GM12872 (cell line): ENCODE results near the gene R3HDM2.

Source experiments
- TF ChIP-seq, protein P1 (sequence below): IDR thresholded peaks from 3 replicates; pipeline ENCODE4 v1.5.1; 2011; ENCODE audit warnings: low read depth, mild to moderate bottlenecking, low read length, moderate library complexity; ENCODE audit not compliant: insufficient read depth

The R3HDM2 gene

DNA sequence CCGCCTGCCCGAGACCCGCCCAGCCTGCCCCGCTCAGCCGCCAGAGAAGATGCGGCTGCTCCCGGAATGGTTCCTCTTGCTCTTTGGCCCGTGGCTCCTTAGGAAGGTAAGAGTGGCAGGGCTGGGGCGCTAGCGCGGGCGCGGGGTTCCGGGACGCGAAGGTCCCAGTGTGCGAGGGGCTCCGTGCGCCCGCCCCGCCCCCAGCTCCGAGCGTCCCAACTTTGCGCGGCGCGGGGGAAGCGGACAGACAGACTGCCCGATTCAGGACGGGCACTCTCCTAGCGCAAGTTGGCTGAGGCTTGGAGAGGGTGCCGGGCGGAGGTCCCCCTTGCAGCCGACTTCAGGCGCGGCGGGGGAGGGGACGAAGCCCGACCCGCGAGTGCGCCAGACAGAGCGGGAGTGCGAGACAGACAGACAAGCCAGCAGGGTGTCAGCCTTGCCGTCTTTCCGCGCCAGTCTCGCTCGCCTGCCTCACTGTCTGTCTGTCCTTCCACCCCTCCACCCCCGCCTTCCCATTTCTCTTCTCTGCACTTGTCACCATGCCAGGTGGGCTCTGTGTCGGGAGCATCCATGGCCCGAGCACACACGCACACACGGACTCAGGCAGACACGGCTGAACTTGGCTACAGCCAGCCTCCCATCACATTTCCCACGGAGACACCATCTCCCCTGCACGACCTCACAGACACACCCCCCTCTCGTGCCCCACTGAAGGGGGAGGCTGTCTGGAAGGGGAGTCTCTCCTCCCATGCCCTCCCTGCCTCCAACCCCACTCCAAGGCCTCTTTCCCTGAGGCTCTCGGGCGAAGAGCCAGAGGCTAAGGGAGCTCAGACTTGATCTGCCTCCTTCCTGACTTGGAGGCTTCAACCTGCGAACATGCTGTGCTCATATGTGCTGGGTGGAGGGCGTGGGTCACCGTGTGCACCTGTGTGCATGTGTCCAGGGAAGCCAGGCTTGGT lies 213.6 kb downstream of the R3HDM2 start:
- TF ChIP-seq, protein P1, sequence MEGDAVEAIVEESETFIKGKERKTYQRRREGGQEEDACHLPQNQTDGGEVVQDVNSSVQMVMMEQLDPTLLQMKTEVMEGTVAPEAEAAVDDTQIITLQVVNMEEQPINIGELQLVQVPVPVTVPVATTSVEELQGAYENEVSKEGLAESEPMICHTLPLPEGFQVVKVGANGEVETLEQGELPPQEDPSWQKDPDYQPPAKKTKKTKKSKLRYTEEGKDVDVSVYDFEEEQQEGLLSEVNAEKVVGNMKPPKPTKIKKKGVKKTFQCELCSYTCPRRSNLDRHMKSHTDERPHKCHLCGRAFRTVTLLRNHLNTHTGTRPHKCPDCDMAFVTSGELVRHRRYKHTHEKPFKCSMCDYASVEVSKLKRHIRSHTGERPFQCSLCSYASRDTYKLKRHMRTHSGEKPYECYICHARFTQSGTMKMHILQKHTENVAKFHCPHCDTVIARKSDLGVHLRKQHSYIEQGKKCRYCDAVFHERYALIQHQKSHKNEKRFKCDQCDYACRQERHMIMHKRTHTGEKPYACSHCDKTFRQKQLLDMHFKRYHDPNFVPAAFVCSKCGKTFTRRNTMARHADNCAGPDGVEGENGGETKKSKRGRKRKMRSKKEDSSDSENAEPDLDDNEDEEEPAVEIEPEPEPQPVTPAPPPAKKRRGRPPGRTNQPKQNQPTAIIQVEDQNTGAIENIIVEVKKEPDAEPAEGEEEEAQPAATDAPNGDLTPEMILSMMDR = no peak

DNA sequence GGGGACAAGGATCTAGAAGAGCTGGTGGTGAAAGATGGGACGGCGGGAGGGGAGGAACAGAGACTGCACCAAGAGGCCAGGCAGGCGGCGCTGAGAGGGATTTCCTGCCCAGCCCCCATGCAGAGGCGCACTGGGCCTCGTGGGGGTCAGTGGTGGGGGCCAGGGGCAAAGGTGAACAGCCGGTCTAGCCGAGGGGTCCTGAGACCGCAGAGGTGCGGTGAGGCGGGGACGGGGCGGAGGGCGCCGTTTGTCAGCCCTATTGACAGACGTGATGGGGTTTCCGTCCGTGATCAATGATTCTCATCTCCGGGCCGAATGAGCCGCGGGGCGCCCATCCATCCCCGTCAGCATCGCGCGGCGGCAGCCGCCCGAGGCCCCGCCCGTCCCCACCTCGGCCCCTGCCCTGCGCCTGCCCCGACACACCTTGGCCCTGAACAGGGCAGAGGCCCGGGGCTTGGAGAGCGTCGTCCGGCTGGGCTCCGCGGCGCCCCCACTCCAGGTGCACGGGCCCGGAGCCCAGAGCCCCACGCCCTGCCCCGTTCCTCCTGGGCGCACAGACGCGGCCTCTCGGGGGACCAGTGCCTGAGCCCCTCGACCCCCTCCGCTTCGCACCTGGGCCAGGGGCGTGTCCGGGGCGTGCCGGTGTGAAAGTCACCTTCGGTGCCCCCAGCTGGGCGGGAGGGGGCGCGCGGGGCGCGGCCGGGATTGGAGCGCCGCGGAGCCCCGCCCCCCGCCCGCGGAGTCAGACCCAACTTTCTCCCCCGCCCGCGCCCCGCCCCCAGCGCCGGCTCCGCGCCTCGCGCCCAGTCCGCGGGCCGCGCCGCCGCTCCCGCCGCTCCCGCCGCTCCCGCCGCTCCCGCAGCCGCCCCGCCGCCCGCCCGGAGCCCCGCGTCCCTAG lies 214.6 kb downstream of the R3HDM2 start, which contains the start of gene NXPH4:
Gene NXPH4 (plus strand): TSS at position 781 of the 898 bp plus-strand sequence. CDS start 176 bp downstream, outside the sequence.
- TF ChIP-seq, protein P1 = no peak

DNA sequence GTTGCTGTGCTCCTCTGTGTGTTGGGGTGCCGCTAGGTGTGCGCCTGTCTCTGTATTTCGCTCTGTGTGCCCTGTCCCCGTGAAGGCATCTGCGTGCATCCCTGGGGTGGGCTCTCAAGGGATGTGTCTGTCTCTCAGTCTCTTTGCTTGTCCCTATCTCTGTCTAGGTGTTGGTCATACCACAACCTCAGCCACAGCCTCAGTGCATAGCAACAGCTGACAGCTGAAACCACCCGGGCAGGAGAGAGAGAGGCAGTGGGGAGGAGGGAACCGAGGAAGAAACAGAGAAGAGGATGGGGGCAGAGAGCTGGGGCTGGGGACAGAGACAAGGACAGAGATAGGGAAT lies 215.2 kb downstream of the R3HDM2 start:
- TF ChIP-seq, protein P1 = no peak

DNA sequence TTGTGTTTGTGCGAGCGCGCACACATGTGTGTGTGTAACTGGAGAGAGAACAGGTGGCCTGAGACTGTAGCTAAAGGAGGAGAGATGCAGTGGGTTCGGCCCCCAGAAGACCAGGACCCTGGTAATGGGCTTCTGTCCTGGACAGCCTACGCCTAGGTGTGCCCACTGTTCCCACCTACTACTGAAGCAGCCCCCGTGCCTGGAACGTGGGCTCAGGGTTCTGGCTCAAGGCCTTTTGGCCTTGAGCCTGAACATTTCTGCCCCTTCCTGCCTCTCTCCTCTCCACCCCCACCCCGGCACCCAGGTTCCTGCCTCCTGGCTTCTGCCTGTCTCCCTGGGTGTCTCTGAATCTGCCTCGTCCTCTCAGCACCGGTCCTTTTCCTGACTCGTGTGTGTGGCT lies 215.8 kb downstream of the R3HDM2 start:
- TF ChIP-seq, protein P1 = 0 out of 3 replicates have a peak, but pooled peaks have one; percentile 2

DNA sequence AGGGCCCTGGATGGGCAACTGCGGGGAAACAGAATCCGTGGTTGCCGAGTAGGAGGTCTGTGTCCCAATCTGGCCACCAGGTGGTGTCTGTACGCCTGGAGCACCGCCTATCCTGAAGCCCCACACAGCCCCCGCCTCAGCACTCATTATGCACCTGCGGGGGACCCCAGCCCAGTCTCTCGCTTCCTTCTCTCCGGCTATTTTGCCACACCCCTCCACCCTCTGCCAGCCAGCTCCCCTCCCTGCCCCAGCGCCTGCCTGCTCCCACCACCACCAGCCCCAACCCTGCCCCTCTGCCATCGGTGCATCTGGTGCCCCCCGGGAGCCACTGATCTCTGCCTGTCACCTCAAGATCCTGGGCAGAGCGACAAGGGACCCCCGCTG lies 216.5 kb downstream of the R3HDM2 start:
- TF ChIP-seq, protein P1 = peak; percentile 91

DNA sequence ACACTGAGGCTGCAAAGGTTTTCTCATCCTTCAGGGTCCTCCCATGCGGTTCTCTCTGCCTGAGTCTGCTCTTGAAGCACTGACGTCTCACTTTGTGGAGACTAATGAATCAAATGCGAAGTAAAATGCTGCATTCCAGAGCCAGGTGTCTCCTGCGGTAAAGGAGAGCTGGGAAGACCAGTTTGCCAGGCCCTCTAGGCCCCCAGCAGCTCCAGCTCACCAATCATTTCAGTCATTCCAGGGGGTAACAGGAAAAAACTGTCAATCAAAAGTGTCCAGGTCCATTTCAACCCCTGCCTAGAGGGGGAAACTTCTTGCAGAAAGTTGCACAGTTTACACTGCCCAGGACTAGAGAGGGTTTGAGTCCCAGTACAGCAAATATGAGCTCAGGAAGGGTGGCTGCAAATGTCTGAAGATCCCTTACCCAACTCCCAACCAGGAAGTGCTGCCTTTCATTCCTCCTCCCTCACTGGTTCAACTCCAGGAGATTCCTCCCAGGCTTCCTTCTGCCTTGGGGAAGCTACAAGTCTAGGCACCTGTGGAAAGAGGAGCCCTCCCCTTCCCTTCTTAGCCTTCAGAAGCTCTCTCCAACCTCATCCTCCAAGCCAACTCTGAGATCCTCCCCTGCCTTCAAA lies 217.0 kb downstream of the R3HDM2 start:
- TF ChIP-seq, protein P1 = no peak
